ENCODE measurements around the gene BCAS3. TPM values are rescaled to one million over a fixed set of nuclear protein-coding genes. Genes with fewer than 3 reads are reported as not detected.

BCAS3 gene
- total RNA-seq, 2 donors from 2014 or later = 28.0 to 37.7 TPM

DNA sequence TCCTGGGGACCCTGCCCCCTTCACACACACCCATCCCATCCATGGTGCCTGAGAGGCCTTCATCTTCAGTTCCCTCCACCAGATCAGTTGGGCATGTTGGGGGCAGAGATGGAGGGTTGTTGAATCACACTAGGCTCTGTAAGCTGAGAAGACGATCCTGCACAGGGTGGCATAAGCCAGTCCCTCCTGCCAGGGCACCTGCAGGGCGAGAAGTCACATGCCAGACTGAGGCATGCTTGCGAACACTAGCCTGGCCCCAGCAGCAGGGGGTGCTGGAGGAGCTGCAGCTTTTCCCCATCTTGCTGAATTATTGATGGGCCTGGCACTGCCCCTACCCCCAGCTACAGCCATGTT is 715.9 kb downstream of the BCAS3 start:
- no peak overlapping the region for H3K4me3 ChIP-seq (ENCODE audit: low read length)
- no peak overlapping the region for H3K27ac Mint-ChIP-seq
- H3K4me3 Mint-ChIP-seq = no peak overlapping the region
- H3K27me3 ChIP-seq (ENCODE audit: control insufficient read depth, insufficient read depth, low read length, poor library complexity, severe bottlenecking) = peaks cover 91% of the 10 kb centered on the region
- H3K9me3 Mint-ChIP-seq = peaks cover 2% of the 10 kb centered on the region
- peaks cover 87% of the 10 kb centered on the region for H3K27me3 Mint-ChIP-seq (ENCODE audit: insufficient read depth)
- H3K4me1 ChIP-seq (ENCODE audit: control insufficient read depth, insufficient read depth, low read length) = peaks cover 6% of the 10 kb centered on the region
- WGBS, 2 experiments (ENCODE audit: insufficient coverage in 1 of 2, insufficient read length in 1 of 2) = 79 to 84% methylated on average over 2 to 3 of the region's 3 CpGs
- peak; percentile 81 for DNase-seq
- peaks cover 29% of the 10 kb centered on the region for H3K4me1 Mint-ChIP-seq
- peaks cover 5% of the 10 kb centered on the region for H3K36me3 Mint-ChIP-seq (ENCODE audit: low read depth)
- TF ChIP-seq, protein P1, sequence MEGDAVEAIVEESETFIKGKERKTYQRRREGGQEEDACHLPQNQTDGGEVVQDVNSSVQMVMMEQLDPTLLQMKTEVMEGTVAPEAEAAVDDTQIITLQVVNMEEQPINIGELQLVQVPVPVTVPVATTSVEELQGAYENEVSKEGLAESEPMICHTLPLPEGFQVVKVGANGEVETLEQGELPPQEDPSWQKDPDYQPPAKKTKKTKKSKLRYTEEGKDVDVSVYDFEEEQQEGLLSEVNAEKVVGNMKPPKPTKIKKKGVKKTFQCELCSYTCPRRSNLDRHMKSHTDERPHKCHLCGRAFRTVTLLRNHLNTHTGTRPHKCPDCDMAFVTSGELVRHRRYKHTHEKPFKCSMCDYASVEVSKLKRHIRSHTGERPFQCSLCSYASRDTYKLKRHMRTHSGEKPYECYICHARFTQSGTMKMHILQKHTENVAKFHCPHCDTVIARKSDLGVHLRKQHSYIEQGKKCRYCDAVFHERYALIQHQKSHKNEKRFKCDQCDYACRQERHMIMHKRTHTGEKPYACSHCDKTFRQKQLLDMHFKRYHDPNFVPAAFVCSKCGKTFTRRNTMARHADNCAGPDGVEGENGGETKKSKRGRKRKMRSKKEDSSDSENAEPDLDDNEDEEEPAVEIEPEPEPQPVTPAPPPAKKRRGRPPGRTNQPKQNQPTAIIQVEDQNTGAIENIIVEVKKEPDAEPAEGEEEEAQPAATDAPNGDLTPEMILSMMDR (conservative IDR thresholded peaks at IDR 0.05) = peak; percentile 59
- no peak overlapping the region for H3K27ac ChIP-seq (ENCODE audit: low read depth, low read length)
- H3K9me3 ChIP-seq (ENCODE audit: control insufficient read depth, low read length) = no peaks in the 10 kb centered on the region
- H3K36me3 ChIP-seq (ENCODE audit: control insufficient read depth, insufficient read depth, low read length) = no peaks in the 10 kb centered on the region
- H3K9ac ChIP-seq (ENCODE audit: extremely low read depth, low read length, poor library complexity, severe bottlenecking) = no peak overlapping the region

DNA sequence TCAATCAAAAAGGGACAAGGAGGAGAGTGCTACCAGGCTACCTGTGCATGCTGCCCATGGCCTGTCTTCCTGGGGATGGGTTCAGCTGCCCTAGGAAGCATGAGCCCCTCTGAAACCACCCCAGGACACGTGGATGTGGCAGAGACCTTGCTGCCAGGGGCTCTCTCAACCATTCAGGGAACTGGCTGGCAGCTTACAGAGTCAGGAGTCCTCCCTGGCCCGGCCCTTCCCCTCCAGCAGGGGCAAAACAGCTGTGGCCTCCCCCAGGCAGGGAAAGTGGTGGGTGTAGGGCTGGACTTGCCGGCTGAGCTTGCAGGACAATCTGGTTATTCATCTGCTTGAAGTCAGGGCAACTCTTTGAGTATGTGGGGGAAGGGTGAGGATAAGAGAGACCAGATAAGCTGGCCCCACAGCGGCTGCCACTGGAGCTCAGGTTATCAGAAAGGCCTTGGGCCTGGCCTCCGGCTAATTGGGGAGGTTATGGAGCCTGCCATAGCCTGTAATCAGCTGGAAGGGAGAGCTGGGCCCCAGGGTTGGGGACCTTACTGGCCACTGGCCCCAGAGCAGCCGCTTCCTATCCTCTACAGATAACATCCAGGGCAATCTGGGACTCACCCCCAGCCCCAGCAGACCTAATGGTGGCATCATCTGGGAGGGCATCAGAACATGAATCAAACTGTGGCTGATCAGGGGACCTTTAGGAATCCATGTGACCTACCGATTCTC is 716.4 kb downstream of the BCAS3 start:
- Histone ChIP-seq H3K9me3 (ENCODE audit: control insufficient read depth, low read length) (no peaks in the 10 kb centered on the region), H3K27me3 (ENCODE audit: control insufficient read depth, insufficient read depth, low read length, poor library complexity, severe bottlenecking) (peaks cover 94% of the 10 kb centered on the region), H3K36me3 (ENCODE audit: control insufficient read depth, insufficient read depth, low read length) (no peaks in the 10 kb centered on the region), H3K4me1 (ENCODE audit: control insufficient read depth, insufficient read depth, low read length) (peaks cover 6% of the 10 kb centered on the region), H3K4me3 (ENCODE audit: low read length) (no peak overlapping the region), H3K9ac (ENCODE audit: extremely low read depth, low read length, poor library complexity, severe bottlenecking) (no peak overlapping the region), H3K27ac (ENCODE audit: low read depth, low read length) (no peak overlapping the region)
- peak overlapping the region; percentile 64 for H3K27ac Mint-ChIP-seq
- WGBS, 2 experiments (ENCODE audit: insufficient coverage in 1 of 2, insufficient read length in 1 of 2) = 60 to 69% methylated on average over 5 to 7 of the region's 7 CpGs
- no peak overlapping the region for H3K4me3 Mint-ChIP-seq
- H3K4me1 Mint-ChIP-seq = peaks cover 29% of the 10 kb centered on the region
- TF ChIP-seq, protein P1 (conservative IDR thresholded peaks at IDR 0.05) = no peak
- peaks cover 91% of the 10 kb centered on the region for H3K27me3 Mint-ChIP-seq (ENCODE audit: insufficient read depth)
- H3K9me3 Mint-ChIP-seq = peaks cover 2% of the 10 kb centered on the region
- peaks cover 5% of the 10 kb centered on the region for H3K36me3 Mint-ChIP-seq (ENCODE audit: low read depth)
- peak; percentile 83 for DNase-seq

DNA sequence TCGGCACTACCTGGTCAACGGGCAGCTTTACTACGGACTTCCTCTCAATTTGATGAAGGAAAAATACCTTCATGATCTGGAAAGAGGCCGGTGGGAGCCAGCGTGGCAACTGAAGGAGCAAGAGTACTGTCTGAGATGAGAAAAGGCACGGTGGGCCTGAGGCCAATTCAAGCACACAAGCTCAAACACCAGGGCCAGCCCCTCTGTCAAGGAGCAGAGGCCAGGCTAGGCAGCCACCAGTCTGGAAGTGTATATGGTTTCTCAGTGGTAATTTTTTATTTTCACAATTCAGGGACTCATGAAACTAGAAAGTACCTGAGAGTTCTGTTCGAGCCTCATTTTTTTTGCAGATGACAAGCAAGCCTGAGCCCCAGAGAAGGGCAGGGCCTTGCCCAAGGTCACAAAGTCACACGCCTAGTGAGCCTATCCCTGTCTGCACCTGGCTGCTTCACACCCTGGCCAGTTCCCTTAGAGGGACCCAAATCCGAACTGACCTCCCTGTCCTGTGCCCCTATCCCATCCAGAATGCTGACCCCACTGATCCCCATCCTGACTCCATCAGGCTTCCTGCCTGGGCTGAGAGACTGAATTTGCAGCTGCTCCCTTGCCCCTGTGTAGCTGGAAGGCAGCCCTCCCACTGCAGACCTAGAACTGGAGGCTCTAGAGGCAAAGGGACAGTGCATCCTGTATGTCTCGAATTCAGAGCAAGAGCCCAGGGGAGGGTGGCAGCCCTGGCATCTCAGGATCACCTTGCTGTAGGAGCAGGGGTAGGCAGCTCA is 717.2 kb downstream of the BCAS3 start:
- H3K9me3 Mint-ChIP-seq = peaks cover 2% of the 10 kb centered on the region
- no peak overlapping the region for H3K4me3 Mint-ChIP-seq
- H3K27ac Mint-ChIP-seq = peak overlapping the region; percentile 64
- TF ChIP-seq, protein P1 (conservative IDR thresholded peaks at IDR 0.05) = no peak
- Histone ChIP-seq H3K4me1 (ENCODE audit: control insufficient read depth, insufficient read depth, low read length) (peaks cover 6% of the 10 kb centered on the region), H3K36me3 (ENCODE audit: control insufficient read depth, insufficient read depth, low read length) (no peaks in the 10 kb centered on the region), H3K27me3 (ENCODE audit: control insufficient read depth, insufficient read depth, low read length, poor library complexity, severe bottlenecking) (peaks cover 97% of the 10 kb centered on the region), H3K27ac (ENCODE audit: low read depth, low read length) (no peak overlapping the region), H3K9me3 (ENCODE audit: control insufficient read depth, low read length) (no peaks in the 10 kb centered on the region), H3K9ac (ENCODE audit: extremely low read depth, low read length, poor library complexity, severe bottlenecking) (no peak overlapping the region), H3K4me3 (ENCODE audit: low read length) (no peak overlapping the region)
- WGBS, 2 experiments (ENCODE audit: insufficient coverage in 1 of 2, insufficient read length in 1 of 2) = 81 to 82% methylated on average over 10 of the region's 10 CpGs
- DNase-seq = no peak
- peaks cover 93% of the 10 kb centered on the region for H3K27me3 Mint-ChIP-seq (ENCODE audit: insufficient read depth)
- H3K4me1 Mint-ChIP-seq = peaks cover 29% of the 10 kb centered on the region
- H3K36me3 Mint-ChIP-seq (ENCODE audit: low read depth) = peaks cover 5% of the 10 kb centered on the region
